Ascending aorta (tissue), 2 donors: Measurements from ENCODE around the gene GNAQ. TPM values are rescaled to one million over a fixed set of nuclear protein-coding genes. Genes with fewer than 3 reads are reported as not detected.

Experiments
- DNase-seq, 2 donors: peaks; one replicate each; pipeline ENCODE4 v3.0.0-alpha.2; 2019; ENCODE audit warnings: low spot score in 2 of 2
- H3K27ac ChIP-seq, 2 donors: fragments of 200-600 bp; sonication (generic); one replicate each; pipeline ENCODE4 v1.5.1; 2016 to 2017; ENCODE audit warnings: mild to moderate bottlenecking in 1 of 2
- H3K27me3 ChIP-seq: fragments of 200-600 bp; sonication (generic); one replicate; pipeline ENCODE4 v1.5.1; 2017
- H3K36me3 ChIP-seq, 2 donors: fragments of 200-600 bp; sonication (generic); one replicate each; pipeline ENCODE4 v1.5.1; 2016
- H3K4me1 ChIP-seq, 2 donors: fragments of 200-600 bp; sonication (generic); one replicate each; pipeline ENCODE4 v1.5.1; 2016 to 2017; ENCODE audit warnings: mild to moderate bottlenecking in 1 of 2
- H3K4me3 ChIP-seq, 2 donors: fragments of 200-600 bp; sonication (generic); one replicate each; pipeline ENCODE4 v1.5.1; 2016 to 2017; ENCODE audit warnings: mild to moderate bottlenecking in 1 of 2
- H3K9me3 ChIP-seq, 2 donors: fragments of 200-600 bp; sonication (generic); one replicate each; pipeline ENCODE4 v1.5.1; 2016
- CTCF ChIP-seq, 3 experiments: fragments of 200-600 bp in 2 of 3; fragments of 450-650 bp in 1 of 3; sonication (generic) in 2 of 3; IDR thresholded peaks; one replicate each; pipeline ENCODE4 v1.5.1; 2016 to 2019; ENCODE audit warnings: antibody characterized with exemption in 3 of 3, mild to moderate bottlenecking in 1 of 3, moderate library complexity in 1 of 3
- intact Hi-C: fragments of 100-400 bp; cut with DNase I; formaldehyde crosslinking; loops from one replicate; pipeline ENCODE4 v1.15.1; 2023
- total RNA-seq: library from RNA; depleted of rRNA; stranded (reverse); fragments of >200 nt; gene quantifications from one replicate; pipeline ENCODE4 v1.1.0, GENCODE V29; 2016

Gene GNAQ
- total RNA-seq, 1 donor from 2014 or later: 29.2 TPM

GRCh38 chr9:77848897-77849296, 182.7 kb downstream of the GNAQ start:
- H3K9me3 ChIP-seq: no peaks in the 10 kb centered on the region
- peak overlapping the region; percentile 92 to 94 for H3K27ac ChIP-seq
- H3K27me3 ChIP-seq: no peaks in the 10 kb centered on the region
- no peak for TF ChIP-seq CTCF (IDR thresholded peaks at IDR 0.05)
- H3K4me1 ChIP-seq: peaks cover 17 to 49% of the 10 kb centered on the region in 2 donors
- no peaks in the 10 kb centered on the region for H3K36me3 ChIP-seq
- peak; percentile 70 to 94 for DNase-seq
- intact Hi-C loops: loop anchor here (2.0 to 10.0 kb wide), 5 partner anchors 42 to 1454 kb away; partner anchors contain the start of gene RFK
- H3K4me3 ChIP-seq: no peak overlapping the region

GRCh38 chr9:77848404-77848803, 183.2 kb downstream of the GNAQ start:
- no peaks in the 10 kb centered on the region for H3K36me3 ChIP-seq
- DNase-seq: no peak
- peak overlapping the region; percentile 92 to 94 for H3K27ac ChIP-seq
- no peaks in the 10 kb centered on the region for H3K27me3 ChIP-seq
- no peaks in the 10 kb centered on the region for H3K9me3 ChIP-seq
- no peak for TF ChIP-seq CTCF (IDR thresholded peaks at IDR 0.05)
- no peak overlapping the region for H3K4me3 ChIP-seq
- H3K4me1 ChIP-seq: peaks cover 17 to 49% of the 10 kb centered on the region in 2 donors
- intact Hi-C loops: loop anchor here (2.0 to 10.0 kb wide), 5 partner anchors 41 to 1454 kb away; partner anchors contain the start of gene RFK

- no peak for TF ChIP-seq CTCF (IDR thresholded peaks at IDR 0.05)
- intact Hi-C loops: loop anchor here (2.0 to 10.0 kb wide), 5 partner anchors 40 to 1453 kb away; partner anchors contain the start of gene RFK
- H3K4me3 ChIP-seq: no peak overlapping the region
- peaks cover 17 to 48% of the 10 kb centered on the region in 2 donors for H3K4me1 ChIP-seq
- no peaks in the 10 kb centered on the region for H3K27me3 ChIP-seq
- no peak for DNase-seq
- no peaks in the 10 kb centered on the region for H3K9me3 ChIP-seq
- H3K27ac ChIP-seq: peak overlapping the region; percentile 92 to 94
- H3K36me3 ChIP-seq: no peaks in the 10 kb centered on the region
Measured at GRCh38 chr9:77847626-77848025, 184.0 kb downstream of the GNAQ start.

- DNase-seq: no peak
- peak overlapping the region; percentile 92 to 94 for H3K27ac ChIP-seq
- H3K36me3 ChIP-seq: no peaks in the 10 kb centered on the region
- H3K4me3 ChIP-seq: no peak overlapping the region
- H3K27me3 ChIP-seq: no peaks in the 10 kb centered on the region
- peaks cover 17 to 44% of the 10 kb centered on the region in 2 donors for H3K4me1 ChIP-seq
- no peak for TF ChIP-seq CTCF (IDR thresholded peaks at IDR 0.05)
- H3K9me3 ChIP-seq: no peaks in the 10 kb centered on the region
- intact Hi-C loops: loop anchor here (5.0 to 10.0 kb wide), 3 partner anchors 40 to 1452 kb away; partner anchors contain the start of gene RFK
Measured at GRCh38 chr9:77847059-77847499, 184.5 kb downstream of the GNAQ start.

GRCh38 chr9:77844415-77844814, 187.2 kb downstream of the GNAQ start:
- TF ChIP-seq CTCF (IDR thresholded peaks at IDR 0.05): no peak
- H3K36me3 ChIP-seq: no peaks in the 10 kb centered on the region
- intact Hi-C loops: loop anchor here (10.0 kb wide), 1 partner anchor 1450 kb away; the partner anchor contains the start of gene RFK
- H3K27ac ChIP-seq: no peak overlapping the region
- H3K9me3 ChIP-seq: no peaks in the 10 kb centered on the region
- no peak for DNase-seq
- H3K27me3 ChIP-seq: no peaks in the 10 kb centered on the region
- H3K4me3 ChIP-seq: no peak overlapping the region
- H3K4me1 ChIP-seq: peaks cover 18 to 51% of the 10 kb centered on the region in 2 donors

- H3K4me3 ChIP-seq: no peak overlapping the region
- no peaks in the 10 kb centered on the region for H3K27me3 ChIP-seq
- peaks cover 16 to 50% of the 10 kb centered on the region in 2 donors for H3K4me1 ChIP-seq
- H3K9me3 ChIP-seq: no peaks in the 10 kb centered on the region
- H3K36me3 ChIP-seq: no peaks in the 10 kb centered on the region
- intact Hi-C loops: loop anchor here (10.0 kb wide), 1 partner anchor 1449 kb away; the partner anchor contains the start of gene RFK
- no peak for DNase-seq
- no peak overlapping the region for H3K27ac ChIP-seq
- no peak for TF ChIP-seq CTCF (IDR thresholded peaks at IDR 0.05)
Measured at GRCh38 chr9:77843871-77844155, 187.8 kb downstream of the GNAQ start.
